SHP77 (cell line): ENCODE measurements around the gene UBE2O.
A peak's percentile ranks its signal among the peaks of the same experiment; 100 is the strongest.

Experiments used
- DNase-seq, 2 experiments: peaks; one replicate each; lab custom pipeline; 2025; lab: John Stamatoyannopoulos, UW

The UBE2O gene

DNA sequence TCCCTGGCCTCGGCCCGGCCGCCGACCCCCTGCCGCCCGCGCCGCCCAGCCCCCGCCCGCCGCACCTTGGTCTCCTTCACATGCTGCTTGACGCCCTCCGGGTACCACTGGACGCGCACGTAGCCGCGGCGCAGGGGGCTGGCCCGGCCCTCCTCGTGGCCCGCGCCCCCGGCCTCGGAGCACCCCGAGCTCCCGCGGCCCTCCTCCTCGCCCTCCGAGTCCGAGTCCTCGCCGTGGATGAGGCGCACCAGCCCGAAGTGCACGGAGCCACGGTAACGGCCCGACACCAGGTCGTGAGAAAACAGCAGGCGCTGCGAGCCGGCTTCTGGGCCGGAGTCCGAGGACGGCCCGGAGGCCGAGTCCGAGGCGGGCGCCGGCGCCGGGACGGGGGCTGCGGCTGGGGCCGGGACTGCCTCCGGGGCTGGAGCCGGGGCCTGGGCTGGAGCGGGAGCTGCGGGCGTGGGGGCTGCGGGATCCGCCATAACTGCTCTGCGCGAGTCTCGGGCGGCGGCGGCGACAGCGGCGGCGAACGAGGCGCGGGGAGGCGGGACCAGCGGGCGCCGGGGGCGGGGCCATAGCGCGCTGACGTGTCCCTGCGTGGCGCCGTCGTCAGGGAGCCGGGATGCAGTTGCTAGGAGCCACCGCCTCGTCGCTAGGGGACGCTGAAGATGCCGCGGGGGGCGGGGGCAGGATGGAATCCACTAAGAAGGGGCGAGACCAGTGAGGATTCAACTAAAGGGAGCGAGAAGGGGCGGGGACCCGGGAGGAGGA is at the start of gene UBE2O:
Gene UBE2O, minus strand, starts transcription at position 493 of the 771 bp plus-strand sequence. Its CDS starts 11 bp downstream, at position 482.
- peak; percentile 92 to 94 for DNase-seq

DNA sequence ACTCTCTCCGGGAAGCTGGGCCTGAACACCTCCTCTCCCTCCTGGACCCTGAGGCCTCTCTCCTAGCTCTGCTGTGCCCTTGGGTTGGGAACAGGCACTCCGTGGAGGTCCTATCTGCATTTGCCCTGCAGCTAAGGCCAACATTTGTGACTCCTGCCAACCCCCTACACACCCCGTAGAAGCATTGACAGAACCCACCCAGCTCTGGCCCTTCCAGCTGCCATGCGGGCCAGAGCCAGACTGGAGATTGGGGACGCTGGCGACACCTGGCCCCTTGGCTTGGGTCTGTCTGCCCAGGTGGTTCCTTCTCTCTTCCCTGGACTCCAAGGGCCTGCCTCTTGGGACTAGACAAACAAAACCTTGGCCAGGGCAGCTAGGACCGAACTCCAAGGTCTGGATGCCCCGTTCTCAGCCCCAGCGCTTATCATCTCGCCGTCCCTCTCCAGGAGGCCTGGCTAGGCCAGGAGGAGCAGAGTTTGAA is 48.9 kb upstream of the UBE2O start:
- no peak for DNase-seq

DNA sequence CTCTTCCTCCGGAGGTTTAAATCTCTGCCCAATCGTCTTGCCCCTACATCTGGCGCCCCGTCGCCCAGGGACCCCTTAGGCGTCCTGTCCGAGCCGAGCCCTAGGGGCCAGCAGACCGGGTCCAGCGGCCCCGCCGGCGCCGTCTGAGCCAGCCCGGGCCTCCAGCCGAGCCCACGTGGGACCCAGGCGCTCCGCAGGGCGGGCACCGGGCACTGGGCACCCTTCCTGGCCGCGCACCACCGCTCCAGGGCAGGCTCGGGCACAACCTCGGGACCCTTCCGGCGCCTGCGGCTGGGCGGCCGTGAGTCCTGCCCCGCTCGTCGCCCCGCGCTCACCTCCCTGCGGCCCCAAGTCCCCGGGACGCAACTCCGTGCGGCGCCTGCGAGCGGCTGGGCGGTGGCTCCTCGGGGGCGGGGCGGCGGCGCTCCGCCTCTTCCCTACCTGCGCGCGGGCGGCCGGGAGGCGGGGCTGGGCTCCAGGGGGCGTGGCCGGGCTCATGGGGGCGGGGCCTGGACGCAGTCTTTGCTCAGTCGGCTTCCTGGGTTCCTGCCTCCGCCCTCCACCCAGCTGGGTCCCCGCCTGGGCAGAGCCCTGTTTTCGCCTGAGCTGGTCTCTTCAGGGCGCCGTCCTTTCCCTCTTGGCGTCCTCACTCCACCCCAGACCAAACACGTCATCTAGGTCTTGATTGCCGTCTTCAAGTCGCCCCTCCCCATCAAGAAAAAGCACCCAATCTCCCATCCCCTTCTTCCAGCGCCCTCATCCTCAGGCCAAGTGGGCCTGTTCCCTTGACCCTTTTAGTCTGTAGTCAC is 48.3 kb upstream of the UBE2O start, which contains the start of gene RHBDF2:
Gene RHBDF2, minus strand, starts transcription at position 406 of the 809 bp plus-strand sequence. CDS start 19,899 bp downstream, outside the sequence.
- DNase-seq: peak; percentile 72

DNA sequence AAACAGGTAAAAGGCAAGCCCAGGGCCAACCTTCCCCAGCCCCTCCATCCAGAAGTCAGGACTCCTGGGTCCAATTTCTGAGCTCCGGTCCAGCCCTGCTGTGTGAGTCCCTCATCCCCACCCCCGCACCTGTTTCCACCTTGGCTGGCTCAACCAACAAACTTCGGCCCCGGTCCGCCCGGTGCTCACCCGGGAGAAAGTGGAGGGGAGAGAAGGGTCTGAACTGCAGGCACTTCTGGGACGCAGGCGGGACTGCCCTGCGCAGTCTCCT is 47.7 kb upstream of the UBE2O start:
- no peak for DNase-seq

DNA sequence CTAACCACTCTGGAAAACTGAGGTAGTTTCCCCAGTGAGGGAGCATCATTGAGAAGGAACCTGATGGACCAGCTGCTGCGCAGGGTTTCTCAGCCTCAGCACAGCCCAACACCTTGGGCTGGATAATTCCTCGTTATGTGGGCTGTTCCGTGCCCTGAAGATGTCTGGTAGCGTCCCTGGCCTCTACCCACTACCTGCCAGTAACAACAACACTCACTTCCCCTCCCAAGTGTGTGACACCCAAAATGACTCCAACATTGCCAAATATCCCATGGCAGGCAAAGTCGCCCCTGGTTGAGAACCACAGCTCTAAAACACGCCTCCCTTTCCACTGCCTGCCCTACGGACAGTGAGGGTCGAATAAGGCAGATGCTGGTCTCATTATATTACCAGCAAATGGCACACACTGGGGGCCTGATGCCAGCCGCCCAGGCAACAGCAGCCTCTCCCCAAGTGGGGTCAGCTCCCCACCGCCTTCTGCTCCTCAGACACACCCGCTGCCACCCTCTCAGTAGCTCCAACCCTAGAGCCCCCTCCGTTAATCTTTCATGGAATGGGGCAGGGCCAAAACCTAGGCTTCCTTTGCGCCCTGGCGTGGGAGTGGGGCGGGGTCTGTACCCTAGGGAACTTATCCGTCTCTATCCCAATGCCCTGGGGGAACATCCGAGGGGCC is 47.3 kb upstream of the UBE2O start:
- no peak for DNase-seq

DNA sequence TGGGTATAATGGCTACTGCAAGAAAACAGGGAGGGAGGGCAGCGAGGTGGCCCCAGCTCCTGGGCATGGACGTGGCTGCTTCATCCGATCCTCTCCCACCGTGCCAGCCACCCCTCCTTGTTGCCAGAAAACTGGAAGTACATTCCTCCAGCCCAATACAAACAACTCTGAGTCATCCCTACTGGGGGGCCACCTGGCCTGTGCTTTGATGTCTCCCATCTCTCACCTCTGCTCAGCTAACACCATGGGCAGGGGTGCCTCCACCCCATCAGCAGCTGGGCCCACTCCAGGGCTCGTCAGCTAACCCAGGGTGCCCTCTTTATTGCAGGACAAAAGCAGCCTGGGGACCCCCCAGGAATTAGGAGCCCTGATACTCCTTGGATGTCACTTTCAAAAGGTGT is 46.3 kb upstream of the UBE2O start:
- no peak for DNase-seq

DNA sequence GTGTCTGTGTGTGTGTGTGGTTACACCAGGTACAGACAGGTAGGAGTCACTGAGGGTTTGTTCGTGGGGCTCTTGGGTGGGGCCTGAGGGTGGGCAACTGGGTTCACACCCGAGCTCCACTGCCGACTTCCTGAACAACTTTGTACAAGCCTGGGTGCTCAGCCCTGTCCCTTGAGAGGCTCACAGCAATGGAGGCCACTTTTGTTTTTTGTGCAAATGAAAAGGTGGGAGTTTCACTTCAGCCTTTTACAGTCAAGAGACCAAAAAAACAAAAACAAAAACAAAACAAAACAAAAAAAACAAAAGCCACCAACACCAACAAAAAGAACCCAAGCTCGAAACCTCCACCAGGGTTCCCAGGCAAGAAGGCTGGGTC is 45.9 kb upstream of the UBE2O start:
- no peak for DNase-seq

DNA sequence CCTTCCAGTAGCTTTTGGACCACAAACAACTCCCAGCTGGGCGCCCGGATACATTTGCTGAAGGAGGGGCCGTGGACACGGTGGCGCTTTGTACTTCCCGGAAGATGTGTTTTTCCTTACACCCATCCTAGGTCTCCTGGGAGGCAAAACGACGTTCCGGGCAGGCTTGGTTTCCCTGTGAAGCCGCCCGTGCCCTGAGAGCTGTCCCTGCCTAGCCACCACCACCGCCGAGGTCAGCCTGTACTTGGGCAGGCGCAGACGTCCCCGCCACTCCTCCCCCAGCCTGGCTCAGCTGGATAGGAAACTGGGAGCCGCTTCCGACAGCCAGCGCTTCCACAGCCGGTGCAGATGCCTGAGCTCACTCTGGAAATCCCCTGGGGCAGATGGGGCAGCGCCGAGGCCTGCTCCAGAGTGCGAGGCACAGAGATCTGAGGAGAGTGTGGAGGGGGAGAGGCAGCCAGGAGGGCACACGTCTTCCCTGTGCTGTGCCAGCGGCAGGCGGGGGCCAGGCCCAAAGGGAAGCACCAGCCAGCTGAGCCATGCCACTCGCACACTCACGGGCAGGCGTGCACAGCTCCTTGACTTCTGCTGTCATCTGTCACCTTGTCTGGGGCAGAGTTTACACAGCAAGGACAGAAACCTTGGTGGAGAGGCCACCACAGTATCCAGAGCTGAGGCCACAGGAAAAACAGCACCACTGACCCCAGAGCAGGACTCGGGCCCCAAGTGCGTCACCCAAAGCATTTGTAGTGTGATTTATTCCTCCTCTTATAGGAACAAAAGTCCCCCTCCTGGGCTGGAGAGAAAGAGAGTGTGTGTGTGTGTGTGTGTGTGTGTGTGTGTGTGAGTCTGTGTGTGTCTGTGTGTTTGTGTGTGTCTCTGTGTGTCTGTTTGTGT is 45.3 kb upstream of the UBE2O start:
- DNase-seq: peak; percentile 62 to 84

DNA sequence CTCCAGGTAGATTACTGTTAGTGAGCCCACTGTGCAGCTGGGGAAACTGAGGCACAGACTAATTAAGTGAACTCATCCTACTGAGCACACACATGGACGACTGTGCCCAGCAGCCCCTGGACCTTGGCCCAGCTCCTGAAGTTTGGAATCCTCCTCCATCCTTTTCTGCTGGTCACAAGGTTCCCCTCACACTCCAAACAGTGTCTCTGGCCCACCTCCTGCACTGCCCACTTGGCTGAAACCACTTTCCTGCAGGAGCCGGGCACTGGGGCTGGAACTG is 44.7 kb upstream of the UBE2O start:
- DNase-seq: no peak

DNA sequence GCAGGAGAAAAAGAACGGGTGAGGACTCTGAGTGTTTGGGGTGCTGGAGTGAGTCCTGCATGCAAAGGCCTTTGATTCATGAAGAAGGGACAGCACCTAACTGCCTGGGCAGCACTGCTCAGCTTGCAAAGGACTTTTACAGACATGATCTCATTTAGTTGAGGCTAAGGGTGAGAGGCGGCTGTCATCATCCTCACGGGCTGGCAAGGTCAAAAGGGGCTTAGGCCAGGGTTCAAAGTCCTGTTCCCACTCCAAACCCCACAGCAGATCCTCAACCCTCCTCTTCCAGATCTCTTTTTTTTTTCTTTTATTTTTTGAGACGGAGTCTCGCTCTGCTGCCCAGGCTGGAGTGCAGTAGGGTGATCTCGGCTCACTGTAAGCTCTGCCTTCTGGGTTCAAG is 43.5 kb upstream of the UBE2O start:
- DNase-seq: no peak

DNA sequence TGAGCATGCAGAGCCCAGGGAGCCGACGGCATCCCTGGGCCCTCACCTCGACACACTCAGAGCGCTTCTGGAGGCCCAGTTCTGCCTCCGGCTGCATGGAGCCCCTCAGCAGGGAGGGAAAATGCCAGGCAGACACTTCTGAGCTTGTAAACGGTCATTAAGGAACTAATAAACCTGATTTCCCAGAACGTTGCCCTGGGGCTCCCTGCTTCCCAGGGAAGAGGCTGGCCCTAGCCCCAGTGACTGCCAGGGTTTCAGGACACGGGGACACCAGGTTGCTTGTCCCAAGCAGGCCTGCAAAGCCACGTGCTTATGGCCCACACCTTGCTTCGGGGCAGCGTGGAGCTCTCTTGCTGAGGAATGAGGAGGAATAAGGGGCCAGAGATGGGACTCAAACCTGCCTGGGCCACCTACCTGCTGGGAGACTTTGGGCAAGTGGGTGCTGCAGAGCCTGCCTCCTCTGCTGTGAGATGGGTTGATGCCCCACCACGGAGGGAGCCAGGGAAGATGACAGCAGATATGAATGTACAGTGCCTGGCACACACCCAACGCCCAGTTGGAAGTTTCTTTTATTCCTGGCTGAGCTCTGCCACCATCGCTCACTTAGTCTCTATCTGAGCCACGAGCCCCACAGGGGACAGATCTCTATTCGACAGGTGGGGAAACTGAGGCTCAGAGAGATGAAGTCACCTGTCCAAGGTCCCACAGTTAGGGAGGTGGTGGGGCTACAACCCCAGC is 42.9 kb upstream of the UBE2O start:
- DNase-seq: no peak

DNA sequence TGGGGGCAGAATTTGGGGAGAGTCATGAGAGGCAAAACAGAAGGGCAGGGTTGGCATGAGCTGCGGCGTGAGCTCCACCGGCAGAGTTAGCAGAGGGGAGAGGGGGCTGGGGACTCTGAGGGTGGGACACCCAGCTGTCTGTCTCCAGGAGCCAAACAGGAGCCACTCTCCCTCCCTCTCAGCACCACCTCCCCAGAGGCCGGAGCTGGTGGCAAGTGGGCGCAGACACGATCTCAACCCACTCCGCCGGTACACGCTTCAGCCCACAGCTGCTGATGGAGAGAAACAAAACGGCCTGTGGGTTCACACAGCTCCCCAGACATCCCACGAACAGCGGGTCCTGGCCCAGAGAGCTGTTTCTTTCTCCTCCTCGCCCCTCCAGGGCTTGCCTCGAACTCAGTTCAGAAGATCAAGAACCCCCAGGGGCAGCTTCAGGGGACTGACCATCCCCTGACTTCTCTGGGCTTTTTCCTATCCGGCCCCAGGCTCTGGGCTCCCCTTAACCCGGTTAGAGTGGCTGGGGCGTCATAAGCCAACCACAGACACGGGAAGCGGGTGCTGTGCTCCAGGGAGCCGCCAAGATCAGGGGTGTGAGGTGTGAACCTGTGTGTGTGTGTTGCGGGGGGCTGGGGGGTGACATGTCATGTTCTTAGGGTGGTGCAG is 40.7 kb upstream of the UBE2O start:
- no peak for DNase-seq

DNA sequence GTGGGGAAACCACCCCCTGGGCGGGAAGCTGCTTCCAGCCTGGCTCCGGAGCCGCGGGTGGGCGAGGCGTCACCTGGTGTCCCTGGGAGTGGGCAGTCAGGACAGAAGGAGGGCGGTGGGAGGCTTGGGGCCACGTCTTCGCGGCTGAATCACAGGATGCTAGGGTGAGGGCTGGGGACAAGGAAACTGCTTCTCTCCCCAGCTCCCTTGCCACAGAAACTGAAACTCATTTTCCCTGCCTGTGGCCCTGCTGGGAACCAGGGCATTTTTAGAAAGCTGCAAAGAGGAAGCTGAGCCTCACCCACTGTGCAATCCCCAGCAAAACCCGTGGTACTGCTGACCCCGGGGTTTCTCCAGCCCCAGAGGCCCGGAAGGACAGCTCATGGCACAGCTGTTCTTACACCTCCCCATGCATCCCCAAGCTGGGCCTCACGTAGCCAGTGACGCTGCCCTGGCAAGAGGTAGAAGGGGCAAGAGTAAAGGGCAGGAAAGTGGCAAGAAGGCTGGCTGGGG is 40.1 kb upstream of the UBE2O start:
- peak in 1 of 2 experiments; percentile 36 for DNase-seq

DNA sequence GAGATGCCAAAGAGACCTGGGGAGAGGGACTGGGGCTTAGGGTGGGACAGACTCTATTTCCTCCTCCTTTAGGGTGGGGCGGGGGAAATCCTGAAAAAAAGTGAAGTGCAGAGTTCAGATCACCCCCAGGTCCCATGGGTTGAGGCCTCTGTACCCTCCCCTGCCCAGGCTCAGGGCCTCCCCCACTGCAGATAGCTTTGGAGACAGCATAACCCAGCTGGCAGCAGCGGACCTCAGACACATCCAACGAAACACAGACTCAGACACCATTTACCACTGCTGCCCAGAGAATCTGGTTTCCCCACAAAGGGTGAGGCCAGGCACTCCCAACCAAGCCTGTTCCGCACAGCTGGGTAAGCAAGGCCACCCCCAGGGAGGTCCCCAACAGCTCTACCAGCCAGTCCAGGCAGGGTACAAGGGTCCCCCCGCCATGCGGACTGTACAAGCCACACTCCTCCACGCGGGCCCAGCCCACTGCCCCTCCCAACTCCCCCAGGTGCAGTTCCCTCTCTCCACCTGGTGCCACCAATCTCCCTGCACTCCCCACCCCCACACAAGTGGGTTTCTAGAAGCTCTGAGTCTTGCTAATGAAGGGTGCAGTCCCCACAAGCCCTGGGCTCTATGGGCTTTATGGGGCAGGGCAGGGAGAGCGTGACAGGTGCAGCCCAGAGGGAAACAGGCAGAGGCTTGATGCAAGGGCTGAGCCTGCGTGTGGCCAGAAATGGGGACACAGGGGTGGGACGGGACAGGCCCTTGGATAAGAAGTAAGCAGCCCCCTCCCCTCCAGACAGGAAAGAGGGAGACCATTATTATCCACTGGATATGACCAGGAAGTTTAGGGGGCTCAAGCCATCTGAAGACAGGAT is 39.4 kb upstream of the UBE2O start:
- no peak for DNase-seq

DNA sequence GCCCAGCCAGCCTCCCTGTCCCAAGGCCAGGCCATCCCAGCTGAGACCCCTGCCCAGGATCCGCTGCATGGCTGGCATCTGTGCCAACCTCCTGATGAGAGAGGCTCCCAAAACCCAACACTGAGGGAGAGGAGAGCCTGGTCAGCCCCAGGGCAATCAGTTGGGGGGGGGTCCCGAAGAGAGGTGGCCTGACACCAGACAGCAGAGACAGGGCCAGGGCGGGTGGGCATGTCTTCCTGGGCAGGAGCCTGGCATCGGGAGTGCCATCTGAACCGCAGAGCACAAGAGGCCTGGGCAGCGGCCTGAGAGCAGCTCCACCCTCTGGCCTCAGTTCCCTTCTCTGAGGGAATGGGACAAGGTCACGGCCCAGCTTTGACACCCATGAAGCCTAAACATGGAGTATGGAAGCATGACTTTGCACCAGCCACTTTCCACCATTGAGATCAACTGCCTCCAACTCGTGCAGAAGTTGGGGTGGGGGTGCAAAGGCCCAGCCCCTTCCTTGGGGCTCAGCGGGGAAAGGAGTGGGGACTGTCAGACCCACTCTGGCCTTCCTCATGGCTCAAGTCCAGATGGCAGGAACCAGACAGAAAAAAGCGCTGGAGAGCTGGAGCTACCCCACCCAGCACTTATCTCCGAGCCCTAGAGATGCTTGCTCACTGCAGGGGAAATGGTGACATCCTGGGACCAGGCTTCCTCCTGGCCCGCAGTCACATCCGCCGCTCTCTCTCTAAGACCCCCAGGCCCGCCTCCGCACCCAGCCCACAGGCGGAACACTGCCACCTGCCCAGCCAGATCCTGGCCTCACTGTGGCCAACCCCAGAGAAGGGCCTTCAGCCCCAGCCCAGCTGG is 38.5 kb upstream of the UBE2O start:
- DNase-seq: no peak

DNA sequence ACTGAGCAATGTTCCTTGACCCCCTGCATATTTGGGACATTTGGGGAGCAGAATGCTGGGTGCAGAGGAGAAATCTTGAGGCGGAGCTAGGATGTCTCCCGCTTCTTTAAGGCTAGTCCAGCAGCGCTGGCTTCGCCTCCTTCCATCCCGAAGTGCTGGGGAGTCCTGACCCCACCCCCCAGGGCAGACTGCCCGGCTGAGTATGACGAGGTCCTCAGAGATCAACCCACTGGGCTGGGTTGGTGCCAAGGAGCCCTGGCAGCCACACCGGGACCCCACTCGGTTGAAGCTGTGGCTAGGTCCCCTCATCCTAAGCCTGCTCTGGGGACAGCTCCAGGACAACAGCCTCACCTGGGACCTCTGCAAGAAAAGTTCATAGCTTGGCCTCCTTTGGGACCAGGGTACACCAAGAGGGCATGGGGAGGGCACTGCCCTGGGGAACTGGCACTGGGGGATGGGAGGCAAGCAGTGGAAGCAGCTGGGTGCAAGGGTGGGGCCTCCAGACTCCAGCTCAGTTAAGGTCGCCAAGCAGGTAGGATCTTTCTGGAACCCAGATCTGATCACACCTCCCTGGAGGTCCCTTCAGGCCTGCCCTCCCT is 37.3 kb upstream of the UBE2O start:
- DNase-seq: no peak

DNA sequence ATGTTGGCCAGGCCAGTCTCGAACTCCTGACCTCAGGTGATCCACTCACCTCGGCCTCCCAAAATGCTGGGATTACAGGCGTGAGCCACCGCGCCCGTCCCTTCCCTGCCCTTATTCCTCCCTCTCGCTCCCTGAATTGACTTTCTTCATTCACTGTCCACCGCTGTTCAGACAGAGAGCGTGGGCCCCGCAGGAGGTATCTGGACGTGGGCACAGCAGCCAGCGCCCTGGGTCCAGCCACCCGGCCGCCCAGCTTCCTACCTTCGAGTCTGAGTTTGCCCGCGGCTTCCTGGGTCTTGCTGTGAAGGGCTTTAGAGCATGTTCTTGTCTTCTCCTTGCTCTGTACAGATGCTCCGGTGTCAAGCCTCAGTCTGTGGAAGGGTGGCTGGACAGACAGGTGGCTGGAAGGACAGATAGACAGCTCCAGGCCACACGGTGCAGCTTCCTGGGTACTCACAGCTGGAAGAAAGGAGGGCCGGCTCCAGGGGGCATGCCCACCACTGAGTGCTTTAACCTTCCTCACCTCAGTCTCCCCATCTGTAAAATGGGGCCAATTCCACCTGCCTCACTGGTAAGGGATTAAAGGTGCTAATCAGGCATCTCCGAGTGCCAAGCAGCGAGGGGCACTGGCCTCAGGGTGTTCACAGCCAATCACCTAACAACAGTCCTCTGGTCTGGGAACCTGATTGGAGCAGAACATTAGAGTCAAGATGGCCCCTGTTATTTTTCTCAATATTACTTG is 34.7 kb upstream of the UBE2O start:
- DNase-seq: no peak
